Measurements from ENCODE around the gene MMP3. TPM values are rescaled to one million over a fixed set of nuclear protein-coding genes. Genes with fewer than 3 reads are reported as not detected.
A peak's percentile ranks its signal among the peaks of the same experiment; 100 is the strongest.

MMP3 gene
- polyA plus RNA-seq, 1 donor = 0.19 TPM

- peaks cover 4% of the 10 kb centered on the region for H3K9me3 ChIP-seq (ENCODE audit: control insufficient read depth, low read depth, low read length)
- no peaks in the 10 kb centered on the region for H3K4me1 ChIP-seq (ENCODE audit: control insufficient read depth, insufficient read depth, low read length)
- DNase-seq = peak in 1 of 2 donors; percentile 80
- H3K36me3 ChIP-seq (ENCODE audit: control insufficient read depth, insufficient read depth, low read length) = no peaks in the 10 kb centered on the region
- H3K4me3 ChIP-seq (ENCODE audit: low read length) = no peak overlapping the region
- 10% methylated on average over 2 of the region's 3 CpGs for WGBS (ENCODE audit: insufficient coverage, low lambda C conversion rate)
- no peaks in the 10 kb centered on the region for H3K27me3 ChIP-seq (ENCODE audit: control insufficient read depth, insufficient read depth, low read length)
- peak overlapping the region; percentile 58 for H3K27ac ChIP-seq (ENCODE audit: low read length)
Observed at GRCh38 chr11:102810950-102811660, 32.3 kb downstream of the MMP3 start.

DNA sequence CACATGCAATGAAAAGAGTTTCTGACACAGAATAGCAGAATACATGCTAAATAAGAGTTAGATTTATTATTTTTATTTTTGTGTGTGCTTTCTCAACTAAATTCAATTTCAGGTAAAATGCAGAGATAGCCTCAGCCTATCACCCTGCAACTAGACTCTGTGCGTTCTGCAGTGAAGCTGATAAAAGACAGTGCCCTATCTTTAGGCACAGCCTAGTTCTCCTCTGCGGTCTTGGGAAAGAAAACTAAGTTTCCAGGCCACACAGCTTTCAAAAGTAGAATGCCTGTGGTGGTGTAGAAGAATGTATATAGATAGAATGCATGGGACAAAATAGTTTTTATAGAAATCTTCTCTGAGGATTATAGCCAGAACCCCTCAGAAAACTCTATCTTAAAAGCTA lies 33.4 kb downstream of the MMP3 start:
- Histone ChIP-seq H3K27me3 (ENCODE audit: control insufficient read depth, insufficient read depth, low read length) (no peaks in the 10 kb centered on the region), H3K27ac (ENCODE audit: low read length) (no peak overlapping the region), H3K4me1 (ENCODE audit: control insufficient read depth, insufficient read depth, low read length) (no peaks in the 10 kb centered on the region), H3K4me3 (ENCODE audit: low read length) (no peak overlapping the region), H3K36me3 (ENCODE audit: control insufficient read depth, insufficient read depth, low read length) (no peaks in the 10 kb centered on the region), H3K9me3 (ENCODE audit: control insufficient read depth, low read depth, low read length) (peaks cover 4% of the 10 kb centered on the region)
- no CpG with 5 or more reads among the region's 2 CpGs for WGBS (ENCODE audit: insufficient coverage, low lambda C conversion rate)
- DNase-seq = no peak

GRCh38 chr11:102807921-102808320 lies 35.5 kb downstream of the MMP3 start:
- no CpG with 5 or more reads among the region's 19 CpGs for WGBS (ENCODE audit: insufficient coverage, low lambda C conversion rate)
- Histone ChIP-seq H3K27ac (ENCODE audit: low read length) (no peak overlapping the region), H3K4me3 (ENCODE audit: low read length) (no peak overlapping the region), H3K27me3 (ENCODE audit: control insufficient read depth, insufficient read depth, low read length) (no peaks in the 10 kb centered on the region), H3K9me3 (ENCODE audit: control insufficient read depth, low read depth, low read length) (peaks cover 4% of the 10 kb centered on the region), H3K4me1 (ENCODE audit: control insufficient read depth, insufficient read depth, low read length) (no peaks in the 10 kb centered on the region), H3K36me3 (ENCODE audit: control insufficient read depth, insufficient read depth, low read length) (no peaks in the 10 kb centered on the region)
- DNase-seq = peak; percentile 18 to 37

- no peaks in the 10 kb centered on the region for H3K4me1 ChIP-seq (ENCODE audit: control insufficient read depth, insufficient read depth, low read length)
- WGBS (ENCODE audit: insufficient coverage, low lambda C conversion rate) = no CpG with 5 or more reads among the region's 3 CpGs
- no peak overlapping the region for H3K4me3 ChIP-seq (ENCODE audit: low read length)
- H3K27me3 ChIP-seq (ENCODE audit: control insufficient read depth, insufficient read depth, low read length) = no peaks in the 10 kb centered on the region
- no peak for DNase-seq
- no peaks in the 10 kb centered on the region for H3K36me3 ChIP-seq (ENCODE audit: control insufficient read depth, insufficient read depth, low read length)
- peaks cover 4% of the 10 kb centered on the region for H3K9me3 ChIP-seq (ENCODE audit: control insufficient read depth, low read depth, low read length)
- H3K27ac ChIP-seq (ENCODE audit: low read length) = no peak overlapping the region
Observed at GRCh38 chr11:102806296-102806695, 37.1 kb downstream of the MMP3 start.

GRCh38 chr11:102802341-102802740 lies 41.1 kb downstream of the MMP3 start:
- WGBS (ENCODE audit: insufficient coverage, low lambda C conversion rate) = 83% methylated on average over 1 of the region's 2 CpGs

DNA sequence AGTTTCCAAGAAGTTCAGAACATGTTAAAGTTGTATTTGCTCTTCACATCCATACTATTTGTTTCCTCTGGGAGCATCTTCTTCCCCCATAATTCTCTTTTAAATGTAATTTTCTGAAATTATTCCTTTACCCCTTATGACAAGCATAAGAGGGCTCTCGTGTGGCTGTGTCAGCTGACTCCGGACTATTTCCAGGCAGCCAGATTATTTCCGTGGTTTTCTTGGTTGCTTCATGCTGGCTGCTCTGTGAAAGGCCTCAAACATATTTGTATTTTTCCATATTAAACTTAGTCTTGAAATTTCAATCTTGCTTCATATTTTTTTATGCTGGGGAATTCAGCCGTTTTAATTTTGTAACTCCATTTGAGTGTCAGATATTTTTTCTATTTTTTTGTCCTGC lies 42.6 kb downstream of the MMP3 start:
- Histone ChIP-seq H3K4me1 (ENCODE audit: control insufficient read depth, insufficient read depth, low read length) (peaks cover 24% of the 10 kb centered on the region), H3K27me3 (ENCODE audit: control insufficient read depth, insufficient read depth, low read length) (no peaks in the 10 kb centered on the region), H3K9me3 (ENCODE audit: control insufficient read depth, low read depth, low read length) (no peaks in the 10 kb centered on the region), H3K36me3 (ENCODE audit: control insufficient read depth, insufficient read depth, low read length) (no peaks in the 10 kb centered on the region), H3K27ac (ENCODE audit: low read length) (no peak overlapping the region), H3K4me3 (ENCODE audit: low read length) (no peak overlapping the region)
- WGBS (ENCODE audit: insufficient coverage, low lambda C conversion rate) = 87% methylated on average over 2 of the region's 4 CpGs
- no peak for DNase-seq

More at GRCh38 chr11:102802341-102802740, 41.1 kb downstream of the MMP3 start:
- no peak for DNase-seq
- Histone ChIP-seq H3K4me3 (ENCODE audit: low read length) (no peak overlapping the region), H3K27me3 (ENCODE audit: control insufficient read depth, insufficient read depth, low read length) (no peaks in the 10 kb centered on the region), H3K4me1 (ENCODE audit: control insufficient read depth, insufficient read depth, low read length) (peaks cover 21% of the 10 kb centered on the region), H3K36me3 (ENCODE audit: control insufficient read depth, insufficient read depth, low read length) (no peaks in the 10 kb centered on the region), H3K9me3 (ENCODE audit: control insufficient read depth, low read depth, low read length) (no peaks in the 10 kb centered on the region), H3K27ac (ENCODE audit: low read length) (no peak overlapping the region)

- DNase-seq = peak in 1 of 2 donors; percentile 37
Observed at GRCh38 chr11:102799681-102800340, 43.6 kb downstream of the MMP3 start.

DNA sequence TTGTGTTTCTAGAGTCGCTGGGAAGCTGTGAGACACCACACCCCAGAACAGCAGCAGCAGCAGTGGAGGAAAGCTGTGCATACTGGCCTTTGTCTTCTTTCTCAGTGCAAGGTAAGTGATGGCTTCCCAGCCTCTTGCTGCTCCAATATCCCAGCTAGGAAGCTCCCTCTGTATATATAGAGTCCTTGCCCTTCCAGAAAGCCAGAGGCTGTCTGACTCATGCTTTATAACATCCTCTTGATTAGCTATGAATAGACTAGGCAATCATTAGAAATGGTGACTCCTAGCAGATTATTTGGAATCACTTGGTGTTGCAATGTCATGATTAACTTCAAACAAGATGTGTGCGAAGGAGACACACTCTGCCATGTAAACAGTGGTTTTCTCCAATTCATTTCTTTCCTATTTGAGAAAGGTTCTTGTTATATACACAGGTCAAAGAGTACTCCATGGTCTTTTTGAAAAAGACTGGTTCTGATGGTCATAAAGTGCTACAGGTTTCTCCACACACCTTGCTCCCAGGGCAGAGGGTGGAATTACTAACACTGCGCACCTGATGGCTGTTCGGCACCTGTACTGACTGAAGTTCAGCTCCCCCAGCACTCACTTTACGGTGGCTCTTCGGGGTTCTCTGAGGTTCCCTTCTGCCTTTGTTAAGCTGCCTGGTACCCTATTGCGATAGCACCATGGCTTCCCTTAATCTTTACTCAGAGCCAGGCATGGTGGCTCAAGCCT lies 45.2 kb downstream of the MMP3 start, which contains the start of gene MMP1:
Gene MMP1, minus strand, starts transcription at position 149 of the 735 bp plus-strand sequence. Its CDS starts 68 bp downstream, at position 81.
- DNase-seq = peak; percentile 84 to 90
- Histone ChIP-seq H3K4me1 (ENCODE audit: control insufficient read depth, insufficient read depth, low read length) (peaks cover 24% of the 10 kb centered on the region), H3K9me3 (ENCODE audit: control insufficient read depth, low read depth, low read length) (no peaks in the 10 kb centered on the region), H3K4me3 (ENCODE audit: low read length) (no peak within 1 kb of the TSS), H3K36me3 (ENCODE audit: control insufficient read depth, insufficient read depth, low read length) (no peaks in the 10 kb centered on the region), H3K27ac (ENCODE audit: low read length) (peak within 1 kb of the TSS; percentile 84), H3K27me3 (ENCODE audit: control insufficient read depth, insufficient read depth, low read length) (no peaks in the 10 kb centered on the region)
- 40% methylated on average over 1 of the region's 7 CpGs for WGBS (ENCODE audit: insufficient coverage, low lambda C conversion rate)

More at GRCh38 chr11:102799681-102800340, 43.6 kb downstream of the MMP3 start:
- Histone ChIP-seq H3K9me3 (ENCODE audit: control insufficient read depth, low read depth, low read length) (no peaks in the 10 kb centered on the region), H3K4me1 (ENCODE audit: control insufficient read depth, insufficient read depth, low read length) (peaks cover 24% of the 10 kb centered on the region), H3K36me3 (ENCODE audit: control insufficient read depth, insufficient read depth, low read length) (no peaks in the 10 kb centered on the region), H3K4me3 (ENCODE audit: low read length) (no peak overlapping the region), H3K27me3 (ENCODE audit: control insufficient read depth, insufficient read depth, low read length) (no peaks in the 10 kb centered on the region), H3K27ac (ENCODE audit: low read length) (peak overlapping the region; percentile 41)
- 63% methylated on average over 1 of the region's 6 CpGs for WGBS (ENCODE audit: insufficient coverage, low lambda C conversion rate)

DNA sequence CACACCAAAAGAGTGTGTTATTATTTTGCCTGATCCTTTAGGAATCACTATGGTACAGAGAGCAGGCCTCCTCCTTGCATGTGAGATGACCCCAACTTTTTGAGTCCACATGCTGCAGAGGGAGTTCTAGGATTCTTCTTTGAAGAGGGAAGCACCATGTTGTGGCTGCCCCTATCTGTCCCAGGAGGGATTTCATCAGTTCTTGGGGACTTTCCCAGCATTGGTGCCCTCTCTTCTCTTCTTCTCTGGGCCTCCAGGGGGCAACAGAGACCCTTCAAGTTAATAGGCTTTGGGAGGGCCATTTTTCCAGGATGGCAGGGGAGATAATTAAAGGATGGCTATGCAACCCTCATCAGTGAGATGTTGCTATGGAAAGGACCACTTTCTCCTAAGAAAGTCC lies 49.0 kb downstream of the MMP3 start:
- Histone ChIP-seq H3K4me1 (ENCODE audit: control insufficient read depth, insufficient read depth, low read length) (peaks cover 19% of the 10 kb centered on the region), H3K9me3 (ENCODE audit: control insufficient read depth, low read depth, low read length) (no peaks in the 10 kb centered on the region), H3K27ac (ENCODE audit: low read length) (no peak overlapping the region), H3K27me3 (ENCODE audit: control insufficient read depth, insufficient read depth, low read length) (no peaks in the 10 kb centered on the region), H3K4me3 (ENCODE audit: low read length) (no peak overlapping the region), H3K36me3 (ENCODE audit: control insufficient read depth, insufficient read depth, low read length) (no peaks in the 10 kb centered on the region)
- DNase-seq = no peak

- Histone ChIP-seq H3K4me3 (ENCODE audit: low read length) (no peak overlapping the region), H3K27me3 (ENCODE audit: control insufficient read depth, insufficient read depth, low read length) (no peaks in the 10 kb centered on the region), H3K36me3 (ENCODE audit: control insufficient read depth, insufficient read depth, low read length) (no peaks in the 10 kb centered on the region), H3K4me1 (ENCODE audit: control insufficient read depth, insufficient read depth, low read length) (peaks cover 13% of the 10 kb centered on the region), H3K9me3 (ENCODE audit: control insufficient read depth, low read depth, low read length) (no peaks in the 10 kb centered on the region), H3K27ac (ENCODE audit: low read length) (no peak overlapping the region)
- WGBS (ENCODE audit: insufficient coverage, low lambda C conversion rate) = 67% methylated on average over 2 of the region's 6 CpGs
- DNase-seq = no peak
Observed at GRCh38 chr11:102793677-102794290, 49.6 kb downstream of the MMP3 start.

Data from large intestine (tissue), 3 donors.